ENCODE results near the gene ZNF19. TPM values are rescaled to one million over a fixed set of nuclear protein-coding genes. Genes with fewer than 3 reads are reported as not detected.

The ZNF19 gene
- total RNA-seq, 1 donor from 2014 or later: 17.1 TPM

DNA sequence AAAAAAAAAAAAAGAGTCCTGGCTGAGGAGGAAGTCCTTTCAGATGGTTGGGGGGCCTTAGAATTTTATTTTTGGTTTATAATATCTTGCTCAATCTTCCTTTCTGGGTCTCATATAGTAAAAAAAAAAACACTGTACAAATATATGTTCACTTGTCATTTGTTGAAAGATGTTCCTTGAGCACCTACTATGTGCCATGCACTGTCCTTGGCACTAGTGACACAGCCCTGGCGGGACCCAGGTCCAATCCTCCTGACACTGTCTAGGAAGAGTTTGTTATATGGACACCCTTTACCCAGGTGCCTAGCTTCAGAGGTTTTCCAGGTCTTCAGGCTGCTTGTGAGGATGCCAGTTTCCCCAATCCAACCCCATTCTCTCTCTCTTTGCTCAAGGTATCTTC is 39.1 kb upstream of the ZNF19 start:
- TF ChIP-seq, protein P1, sequence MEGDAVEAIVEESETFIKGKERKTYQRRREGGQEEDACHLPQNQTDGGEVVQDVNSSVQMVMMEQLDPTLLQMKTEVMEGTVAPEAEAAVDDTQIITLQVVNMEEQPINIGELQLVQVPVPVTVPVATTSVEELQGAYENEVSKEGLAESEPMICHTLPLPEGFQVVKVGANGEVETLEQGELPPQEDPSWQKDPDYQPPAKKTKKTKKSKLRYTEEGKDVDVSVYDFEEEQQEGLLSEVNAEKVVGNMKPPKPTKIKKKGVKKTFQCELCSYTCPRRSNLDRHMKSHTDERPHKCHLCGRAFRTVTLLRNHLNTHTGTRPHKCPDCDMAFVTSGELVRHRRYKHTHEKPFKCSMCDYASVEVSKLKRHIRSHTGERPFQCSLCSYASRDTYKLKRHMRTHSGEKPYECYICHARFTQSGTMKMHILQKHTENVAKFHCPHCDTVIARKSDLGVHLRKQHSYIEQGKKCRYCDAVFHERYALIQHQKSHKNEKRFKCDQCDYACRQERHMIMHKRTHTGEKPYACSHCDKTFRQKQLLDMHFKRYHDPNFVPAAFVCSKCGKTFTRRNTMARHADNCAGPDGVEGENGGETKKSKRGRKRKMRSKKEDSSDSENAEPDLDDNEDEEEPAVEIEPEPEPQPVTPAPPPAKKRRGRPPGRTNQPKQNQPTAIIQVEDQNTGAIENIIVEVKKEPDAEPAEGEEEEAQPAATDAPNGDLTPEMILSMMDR (IDR thresholded peaks at IDR 0.05; ENCODE audit: unreplicated experiment): no peak
- no peaks in the 10 kb centered on the region for H3K36me3 Mint-ChIP-seq (ENCODE audit: insufficient read depth)
- no peak overlapping the region for H3K27ac Mint-ChIP-seq
- H3K9me3 Mint-ChIP-seq (ENCODE audit: low read depth): no peaks in the 10 kb centered on the region
- H3K4me3 Mint-ChIP-seq (ENCODE audit: low read depth): no peak overlapping the region
- peaks cover 6% of the 10 kb centered on the region for H3K4me1 Mint-ChIP-seq (ENCODE audit: low read depth)
- H3K27me3 Mint-ChIP-seq: peaks cover 31% of the 10 kb centered on the region
- no peak for DNase-seq (ENCODE audit: low spot score, unreplicated experiment)

DNA sequence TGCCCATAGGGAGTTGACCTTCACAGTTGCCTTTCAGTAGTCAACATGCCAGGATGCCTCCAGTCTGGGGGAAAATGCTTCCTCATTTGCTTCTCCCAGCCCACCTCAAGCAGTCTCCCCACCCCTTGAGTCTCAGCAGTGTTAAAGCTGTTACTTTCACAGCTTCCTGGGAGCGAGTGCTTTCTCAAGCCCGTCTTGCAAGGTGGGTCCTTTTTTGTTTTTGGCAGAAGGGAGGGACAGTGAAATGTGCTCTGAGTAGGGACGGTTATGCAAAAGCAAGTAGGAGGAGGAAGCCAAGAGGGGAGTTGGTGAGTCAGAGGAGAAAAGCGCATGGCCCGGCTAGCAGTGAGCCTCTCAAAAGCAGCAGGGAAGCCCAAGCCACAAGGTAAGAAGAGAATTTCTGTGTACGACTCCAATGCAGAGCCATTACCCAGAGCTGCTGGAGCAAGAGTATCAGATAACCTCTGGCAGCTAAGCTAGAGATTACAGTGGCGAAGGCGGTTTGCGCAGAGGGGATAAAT is 37.0 kb upstream of the ZNF19 start, which contains the start of gene CHST4:
Gene CHST4 (plus strand): TSS at position 316 of the 521 bp plus-strand sequence. CDS start 10,252 bp downstream, outside the sequence.
- H3K4me3 Mint-ChIP-seq (ENCODE audit: low read depth): no peak within 1 kb of the TSS
- H3K27me3 Mint-ChIP-seq: peaks cover 31% of the 10 kb centered on the region
- H3K9me3 Mint-ChIP-seq (ENCODE audit: low read depth): no peaks in the 10 kb centered on the region
- peaks cover 1% of the 10 kb centered on the region for H3K36me3 Mint-ChIP-seq (ENCODE audit: insufficient read depth)
- H3K4me1 Mint-ChIP-seq (ENCODE audit: low read depth): peaks cover 6% of the 10 kb centered on the region
- TF ChIP-seq, protein P1 (IDR thresholded peaks at IDR 0.05; ENCODE audit: unreplicated experiment): no peak
- DNase-seq (ENCODE audit: low spot score, unreplicated experiment): no peak
- peak within 1 kb of the TSS; percentile 3 for H3K27ac Mint-ChIP-seq

GRCh38 chr16:71524566-71525553 is 35.7 kb upstream of the ZNF19 start:
- H3K9me3 Mint-ChIP-seq (ENCODE audit: low read depth): no peaks in the 10 kb centered on the region
- no peak for DNase-seq (ENCODE audit: low spot score, unreplicated experiment)
- no peak overlapping the region for H3K27ac Mint-ChIP-seq
- H3K4me1 Mint-ChIP-seq (ENCODE audit: low read depth): peaks cover 6% of the 10 kb centered on the region
- peaks cover 31% of the 10 kb centered on the region for H3K27me3 Mint-ChIP-seq
- TF ChIP-seq, protein P1 (IDR thresholded peaks at IDR 0.05; ENCODE audit: unreplicated experiment): no peak
- no peak overlapping the region for H3K4me3 Mint-ChIP-seq (ENCODE audit: low read depth)
- peaks cover 1% of the 10 kb centered on the region for H3K36me3 Mint-ChIP-seq (ENCODE audit: insufficient read depth)

GRCh38 chr16:71520550-71520949 is 31.4 kb upstream of the ZNF19 start:
- H3K27ac Mint-ChIP-seq: no peak overlapping the region
- no peaks in the 10 kb centered on the region for H3K4me1 Mint-ChIP-seq (ENCODE audit: low read depth)
- H3K27me3 Mint-ChIP-seq: peaks cover 14% of the 10 kb centered on the region
- no peaks in the 10 kb centered on the region for H3K9me3 Mint-ChIP-seq (ENCODE audit: low read depth)
- H3K36me3 Mint-ChIP-seq (ENCODE audit: insufficient read depth): peaks cover 2% of the 10 kb centered on the region
- H3K4me3 Mint-ChIP-seq (ENCODE audit: low read depth): no peak overlapping the region
- no peak for DNase-seq (ENCODE audit: low spot score, unreplicated experiment)
- TF ChIP-seq, protein P1 (IDR thresholded peaks at IDR 0.05; ENCODE audit: unreplicated experiment): no peak

GRCh38 chr16:71515026-71515425 is 25.9 kb upstream of the ZNF19 start:
- Mint-ChIP-seq H3K36me3 (ENCODE audit: insufficient read depth) (peaks cover 10% of the 10 kb centered on the region), H3K27me3 (no peaks in the 10 kb centered on the region), H3K9me3 (ENCODE audit: low read depth) (peaks cover 5% of the 10 kb centered on the region), H3K4me1 (ENCODE audit: low read depth) (no peaks in the 10 kb centered on the region), H3K4me3 (ENCODE audit: low read depth) (no peak overlapping the region), H3K27ac (no peak overlapping the region)
- DNase-seq (ENCODE audit: low spot score, unreplicated experiment): no peak
- TF ChIP-seq, protein P1 (IDR thresholded peaks at IDR 0.05; ENCODE audit: unreplicated experiment): no peak
